ENCODE results near the gene KRTAP6-2.

DNA sequence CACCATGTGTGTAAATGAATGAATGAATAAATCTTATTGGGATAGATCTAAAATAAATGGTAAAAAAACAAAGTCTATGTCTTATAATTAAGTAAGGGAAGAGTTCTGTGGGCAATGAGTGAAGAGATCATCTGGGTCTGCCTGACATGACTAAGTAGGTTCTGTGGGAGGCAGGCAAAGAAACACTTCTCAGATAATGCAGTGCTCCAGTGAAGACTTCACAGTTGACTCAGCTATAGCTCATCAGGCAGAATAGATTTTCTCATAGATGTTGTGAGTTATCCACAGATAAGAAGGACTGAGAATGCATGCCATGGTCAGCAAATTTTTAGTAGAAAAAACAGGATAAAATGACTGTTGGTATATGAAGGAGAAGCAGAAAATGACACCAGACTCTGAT lies 20.9 kb downstream of the KRTAP6-2 start:
- TF ChIP-seq, protein P1, sequence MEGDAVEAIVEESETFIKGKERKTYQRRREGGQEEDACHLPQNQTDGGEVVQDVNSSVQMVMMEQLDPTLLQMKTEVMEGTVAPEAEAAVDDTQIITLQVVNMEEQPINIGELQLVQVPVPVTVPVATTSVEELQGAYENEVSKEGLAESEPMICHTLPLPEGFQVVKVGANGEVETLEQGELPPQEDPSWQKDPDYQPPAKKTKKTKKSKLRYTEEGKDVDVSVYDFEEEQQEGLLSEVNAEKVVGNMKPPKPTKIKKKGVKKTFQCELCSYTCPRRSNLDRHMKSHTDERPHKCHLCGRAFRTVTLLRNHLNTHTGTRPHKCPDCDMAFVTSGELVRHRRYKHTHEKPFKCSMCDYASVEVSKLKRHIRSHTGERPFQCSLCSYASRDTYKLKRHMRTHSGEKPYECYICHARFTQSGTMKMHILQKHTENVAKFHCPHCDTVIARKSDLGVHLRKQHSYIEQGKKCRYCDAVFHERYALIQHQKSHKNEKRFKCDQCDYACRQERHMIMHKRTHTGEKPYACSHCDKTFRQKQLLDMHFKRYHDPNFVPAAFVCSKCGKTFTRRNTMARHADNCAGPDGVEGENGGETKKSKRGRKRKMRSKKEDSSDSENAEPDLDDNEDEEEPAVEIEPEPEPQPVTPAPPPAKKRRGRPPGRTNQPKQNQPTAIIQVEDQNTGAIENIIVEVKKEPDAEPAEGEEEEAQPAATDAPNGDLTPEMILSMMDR (CRISPR knock-in tag; IDR thresholded peaks at IDR 0.05): no peak
- no peak for TF ChIP-seq RELA (CRISPR knock-in tag; IDR thresholded peaks at IDR 0.05)
- TF ChIP-seq MAZ (IDR thresholded peaks at IDR 0.05; ENCODE audit: borderline replicate concordance, low read depth, low read length): no peak
- no peak for TF ChIP-seq MAZ (CRISPR knock-in tag; IDR thresholded peaks at IDR 0.05; ENCODE audit: low read depth)
- TF ChIP-seq HCFC1 (IDR thresholded peaks at IDR 0.05; ENCODE audit: low read depth, low read length): no peak

Measured in HepG2 (cell line).